Calu3 (cell line): ENCODE results near the gene RSL24D1. TPM values are rescaled to one million over a fixed set of nuclear protein-coding genes. Genes with fewer than 3 reads are reported as not detected.

Experiments
- BruUV-seq: library from RNA; stranded (reverse); fragments of 400-500 nt; replicated peaks from 2 replicates; lab custom pipeline; 2021; lab: Mats Ljungman, UMichigan
- CTCF ChIA-PET: fragments of 300-600 bp; sonication (Branson Sonifier 250); formaldehyde crosslinking; loops from one replicate; lab custom pipeline; 2022; ENCODE audit warnings: antibody characterized with exemption; lab: Charles Lee
- DNase-seq: peaks from one replicate; pipeline ENCODE4 v3.0.0; 2022
- H3K27ac Mint-ChIP-seq: one replicate; pipeline ENCODE4 v1.8.0; 2022; ENCODE audit warnings: mixed read lengths; ENCODE audit not compliant: unreplicated experiment
- H3K27me3 Mint-ChIP-seq: one replicate; pipeline ENCODE4 v1.8.0; 2022; ENCODE audit warnings: mixed read lengths; ENCODE audit not compliant: unreplicated experiment
- H3K36me3 Mint-ChIP-seq: one replicate; pipeline ENCODE4 v1.8.0; 2022; ENCODE audit warnings: mild to moderate bottlenecking, moderate library complexity, mixed read lengths; ENCODE audit not compliant: insufficient read depth, unreplicated experiment
- H3K4me1 Mint-ChIP-seq: one replicate; pipeline ENCODE4 v1.8.0; 2022; ENCODE audit warnings: mild to moderate bottlenecking, low read depth, mixed read lengths; ENCODE audit not compliant: unreplicated experiment
- H3K4me3 Mint-ChIP-seq: one replicate; pipeline ENCODE4 v1.8.0; 2022; ENCODE audit warnings: mild to moderate bottlenecking, low read depth, moderate library complexity, mixed read lengths; ENCODE audit not compliant: unreplicated experiment
- H3K9me3 Mint-ChIP-seq: one replicate; pipeline ENCODE4 v1.8.0; 2022; ENCODE audit warnings: low read depth, mixed read lengths; ENCODE audit not compliant: unreplicated experiment
- CTCF ChIP-seq: fragments of 200-600 bp; IDR thresholded peaks from one replicate; pipeline ENCODE4 v1.8.0; 2022; ENCODE audit warnings: antibody characterized with exemption; ENCODE audit not compliant: unreplicated experiment
- intact Hi-C: fragments of 100-400 bp; cut with micrococcal nuclease; formaldehyde crosslinking; loops from one replicate; pipeline ENCODE4 v1.10.0; 2022; ENCODE audit not compliant: unreplicated experiment
- total RNA-seq: library from RNA; stranded (reverse); gene quantifications from 2 replicates; pipeline ENCODE4 v1.2.3, GENCODE V29; 2022

Gene RSL24D1
- total RNA-seq, 1 experiment from 2014 or later = 93.3 TPM

- peaks cover 20% of the 10 kb centered on the region for H3K4me1 Mint-ChIP-seq
- no peaks in the 10 kb centered on the region for H3K27me3 Mint-ChIP-seq
- intact Hi-C loops = no loop called here
- no peaks in the 10 kb centered on the region for H3K9me3 Mint-ChIP-seq
- DNase-seq = no peak
- no TSS peak for BruUV-seq
- no peak for TF ChIP-seq CTCF
- H3K4me3 Mint-ChIP-seq = no peak overlapping the region
- CTCF ChIA-PET = no interaction called here
- H3K27ac Mint-ChIP-seq = no peak overlapping the region
- no peaks in the 10 kb centered on the region for H3K36me3 Mint-ChIP-seq
Observed at GRCh38 chr15:55230953-55231352, 34.2 kb upstream of the RSL24D1 start.

- DNase-seq = no peak
- BruUV-seq = no TSS peak
- Mint-ChIP-seq H3K9me3 (no peaks in the 10 kb centered on the region), H3K4me3 (no peak overlapping the region), H3K27ac (peak overlapping the region; percentile 60), H3K36me3 (no peaks in the 10 kb centered on the region), H3K27me3 (no peaks in the 10 kb centered on the region), H3K4me1 (peaks cover 20% of the 10 kb centered on the region)
- intact Hi-C loops = no loop called here
- CTCF ChIA-PET = no interaction called here
- no peak for TF ChIP-seq CTCF
Observed at GRCh38 chr15:55230051-55230670, 33.4 kb upstream of the RSL24D1 start.

GRCh38 chr15:55226127-55226526, 29.4 kb upstream of the RSL24D1 start:
- no peaks in the 10 kb centered on the region for H3K27me3 Mint-ChIP-seq
- H3K4me1 Mint-ChIP-seq = peaks cover 25% of the 10 kb centered on the region
- no TSS peak for BruUV-seq
- intact Hi-C loops = no loop called here
- no peak overlapping the region for H3K27ac Mint-ChIP-seq
- H3K4me3 Mint-ChIP-seq = no peak overlapping the region
- CTCF ChIA-PET = no interaction called here
- TF ChIP-seq CTCF = no peak
- peaks cover 8% of the 10 kb centered on the region for H3K36me3 Mint-ChIP-seq
- H3K9me3 Mint-ChIP-seq = no peaks in the 10 kb centered on the region
- DNase-seq = no peak

GRCh38 chr15:55224892-55225291, 28.2 kb upstream of the RSL24D1 start:
- TF ChIP-seq CTCF = no peak
- no peak for DNase-seq
- Mint-ChIP-seq H3K27ac (no peak overlapping the region), H3K4me3 (no peak overlapping the region), H3K36me3 (peaks cover 12% of the 10 kb centered on the region), H3K27me3 (no peaks in the 10 kb centered on the region), H3K9me3 (no peaks in the 10 kb centered on the region), H3K4me1 (peaks cover 26% of the 10 kb centered on the region)
- CTCF ChIA-PET = no interaction called here
- intact Hi-C loops = no loop called here
- BruUV-seq = no TSS peak
